Spleen (tissue), 13 donors: ENCODE measurements around the gene SPHK2. TPM values are rescaled to one million over a fixed set of nuclear protein-coding genes. Genes with fewer than 3 reads are reported as not detected.

Experiments
- DNase-seq: peaks from one replicate; pipeline ENCODE4 v3.0.0-alpha.2; 2020
- H3K27ac ChIP-seq, 8 donors: fragments of 200-600 bp; sonication (generic) in 7 of 8; 1 replicate in 4 of 8; 2 replicates in 4 of 8; pipeline versions ENCODE4 v1.5.0 to v1.8.0; 2016 to 2021; ENCODE audit warnings: inconsistent platforms in 4 of 8, mild to moderate bottlenecking in 4 of 8, moderate library complexity in 1 of 8
- H3K27me3 ChIP-seq, 7 donors: fragments of 200-600 bp; sonication (generic) in 6 of 7; replicated peaks in 1 of 7; 1 replicate in 4 of 7; 2 replicates in 3 of 7; pipeline versions ENCODE4 v1.5.0 to v1.8.0; 2016 to 2021; ENCODE audit warnings: inconsistent platforms in 3 of 7, mild to moderate bottlenecking in 1 of 7
- H3K36me3 ChIP-seq, 6 donors: fragments of 200-600 bp; sonication (generic) in 5 of 6; 1 replicate in 4 of 6; 2 replicates in 2 of 6; pipeline versions ENCODE4 v1.5.0 to v1.8.0; 2016 to 2021; ENCODE audit warnings: inconsistent platforms in 2 of 6
- H3K4me1 ChIP-seq, 6 donors: fragments of 200-600 bp; sonication (generic) in 5 of 6; 1 replicate in 3 of 6; 2 replicates in 3 of 6; pipeline versions ENCODE4 v1.5.0 to v1.8.0; 2016 to 2021; ENCODE audit warnings: inconsistent platforms in 3 of 6
- H3K4me3 ChIP-seq, 8 donors: fragments of 200-600 bp; sonication (generic) in 7 of 8; 1 replicate in 4 of 8; 2 replicates in 4 of 8; pipeline versions ENCODE4 v1.5.0 to v1.8.0; 2016 to 2021; ENCODE audit warnings: inconsistent platforms in 4 of 8, mild to moderate bottlenecking in 4 of 8, moderate library complexity in 2 of 8
- H3K9me3 ChIP-seq, 8 donors: fragments of 200-600 bp; sonication (generic) in 7 of 8; 1 replicate in 4 of 8; 2 replicates in 4 of 8; pipeline versions ENCODE4 v1.5.0 to v1.8.0; 2016 to 2021; ENCODE audit warnings: inconsistent platforms in 4 of 8
- POLR2A ChIP-seq, 3 donors: fragments of 450-650 bp; IDR thresholded peaks; one replicate each; pipeline ENCODE4 v1.5.1; 2017; ENCODE audit warnings: antibody characterized with exemption in 3 of 3, mild to moderate bottlenecking in 1 of 3
- POLR2AphosphoS5 ChIP-seq, 3 donors: sonication (generic); formaldehyde crosslinking; IDR thresholded peaks; one replicate each; pipeline ENCODE4 v1.5.1; 2017; ENCODE audit warnings: antibody characterized with exemption in 3 of 3
- WGBS, 5 donors: extraction: QIAGEN DNeasy Blood & Tissue Kit in 3 of 5; methylation state at CpG; one replicate each; pipeline versions ENCODE4 v1.1.5 to v1.1.7; 2013 to 2018; 5-methylcytosine and 5-hydroxymethylcytosine counted together
- intact Hi-C: fragments of 100-400 bp; cut with DNase I; formaldehyde crosslinking; loops from one replicate; pipeline ENCODE4 v1.15.0; 2023; ENCODE audit warnings: low total_unique reads
- long read RNA-seq, 2 donors: transcript quantifications; one replicate each; lab custom pipeline, GENCODE V29; 2026
- polyA plus RNA-seq, 3 donors: library from polyadenylated mRNA; stranded (reverse); fragments of 200-250 nt; gene quantifications; one replicate each; pipeline ENCODE4 v1.2.1, GENCODE V29; 2013
- total RNA-seq, 7 donors: library from RNA; depleted of rRNA in 3 of 7; stranded (reverse); fragments of >200 nt in 3 of 7; fragmentation: NEBNext Ultra II Directional in 4 of 7; extraction: Animal tissue kit (Norgen Biotek cat#: 25700) in 4 of 7; gene quantifications; one replicate each; pipeline versions ENCODE4 v1.1.0 to v1.2.1, GENCODE V29; 2016 to 2021
- TF ChIP-seq, protein P1 (sequence below), 11 experiments: fragments of 200-600 bp in 7 of 11; fragments of 450-650 bp in 4 of 11; sonication (generic) in 4 of 11; IDR thresholded peaks in 8 of 11; conservative IDR thresholded peaks in 3 of 11; 1 replicate in 7 of 11; 2 replicates in 4 of 11; pipeline versions ENCODE4 v1.4.0 to v1.8.0; 2016 to 2021; ENCODE audit warnings: antibody characterized with exemption in 11 of 11, inconsistent platforms in 4 of 11, mild to moderate bottlenecking in 1 of 11
- donor health status: healthy with polysubstance abuse.
- donor health status: DM: no; HTN: no; CAD: no; lungs with moderate emphysema.
- donor health status: DM: no; HTN: no; CAD: no.
- donor health status: Bipolar disorder and iron deficiency.
- donor health status: healthy.
- donor health status: DM: no; HTN: no; CAD: no.
- donor health status: DM: yes; HTN: yes; CAD: no.

The SPHK2 gene, protein sequence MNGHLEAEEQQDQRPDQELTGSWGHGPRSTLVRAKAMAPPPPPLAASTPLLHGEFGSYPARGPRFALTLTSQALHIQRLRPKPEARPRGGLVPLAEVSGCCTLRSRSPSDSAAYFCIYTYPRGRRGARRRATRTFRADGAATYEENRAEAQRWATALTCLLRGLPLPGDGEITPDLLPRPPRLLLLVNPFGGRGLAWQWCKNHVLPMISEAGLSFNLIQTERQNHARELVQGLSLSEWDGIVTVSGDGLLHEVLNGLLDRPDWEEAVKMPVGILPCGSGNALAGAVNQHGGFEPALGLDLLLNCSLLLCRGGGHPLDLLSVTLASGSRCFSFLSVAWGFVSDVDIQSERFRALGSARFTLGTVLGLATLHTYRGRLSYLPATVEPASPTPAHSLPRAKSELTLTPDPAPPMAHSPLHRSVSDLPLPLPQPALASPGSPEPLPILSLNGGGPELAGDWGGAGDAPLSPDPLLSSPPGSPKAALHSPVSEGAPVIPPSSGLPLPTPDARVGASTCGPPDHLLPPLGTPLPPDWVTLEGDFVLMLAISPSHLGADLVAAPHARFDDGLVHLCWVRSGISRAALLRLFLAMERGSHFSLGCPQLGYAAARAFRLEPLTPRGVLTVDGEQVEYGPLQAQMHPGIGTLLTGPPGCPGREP
- 10 to 100 TPM; 12.4 to 26.5 (median 23.5) TPM for total RNA-seq
- polyA plus RNA-seq, result 10 to 100 TPM in 1 of 3 donors, 1 to 10 TPM in 2; 7.9 to 20.8 (median 9.7) TPM
- long read RNA-seq, donor 1, partial matches to known transcripts, result 0 of 6 reads
- long read RNA-seq, donor 1, other reads (novel, unspliced or antisense), result 0 of 6 reads
- long read RNA-seq, donor 2, result 0 reads

DNA sequence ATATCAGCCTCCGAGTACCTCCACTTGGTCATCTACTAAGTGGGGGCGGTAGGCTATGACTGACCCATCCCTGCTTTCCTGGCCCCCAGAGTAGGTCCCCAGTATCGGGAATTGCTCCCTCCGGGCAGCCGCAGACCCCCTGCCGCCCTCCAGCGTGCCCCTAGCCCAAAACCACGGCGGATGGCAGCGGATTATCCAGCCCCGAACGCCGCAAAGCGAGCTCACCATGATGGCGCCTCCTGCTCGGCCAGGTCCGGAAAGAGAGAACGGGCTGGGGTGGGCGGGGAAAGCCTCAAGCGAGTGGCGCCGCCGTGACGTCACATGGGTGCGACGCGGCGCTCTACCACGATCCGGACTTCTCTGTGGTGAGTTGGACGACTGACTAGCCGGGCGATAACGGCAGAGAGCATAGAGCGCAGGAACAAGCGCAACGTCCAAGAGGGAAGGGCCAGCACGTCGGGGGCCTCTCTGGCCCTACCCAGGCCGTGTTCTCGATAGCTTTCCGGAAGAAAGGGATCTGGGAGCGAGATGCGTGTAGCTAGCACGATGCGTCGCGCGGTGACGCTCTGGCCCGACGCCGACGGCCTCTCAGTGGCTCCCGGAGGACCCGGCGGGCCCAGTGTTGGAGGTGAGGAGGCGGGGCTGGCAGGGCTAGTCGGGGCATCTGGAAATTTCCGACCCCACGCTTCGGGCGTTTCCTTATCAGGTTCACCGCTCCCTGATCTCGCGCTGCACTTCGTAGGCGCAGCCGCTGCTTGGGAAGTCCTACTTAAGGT, at the start of gene SPHK2, which contains the start of gene RPL18:
Gene SPHK2, plus strand, starts transcription at position 591 of the 776 bp plus-strand sequence. CDS start 1,009 bp downstream, outside the sequence.
Gene RPL18, minus strand, starts transcription at position 263 of the 776 bp plus-strand sequence. Its CDS starts 35 bp downstream, at position 228.
- peak; percentile 100 for DNase-seq
- Histone ChIP-seq H3K4me1 (peaks cover 40 to 89% (median 70%) of the 10 kb centered on the region in 6 donors), H3K27me3 (no peaks in the 10 kb centered on the region), H3K4me3 (peak within 1 kb of the TSS; percentile 57 to 93 (median 78)), H3K27ac (peak within 1 kb of the TSS; percentile 59 to 96 (median 91)), H3K9me3 (no peaks in the 10 kb centered on the region), H3K36me3 (peaks cover 8 to 66% (median 34%) of the 10 kb centered on the region in 6 donors)
- intact Hi-C loops, result no loop called here
- TF ChIP-seq, protein P1, sequence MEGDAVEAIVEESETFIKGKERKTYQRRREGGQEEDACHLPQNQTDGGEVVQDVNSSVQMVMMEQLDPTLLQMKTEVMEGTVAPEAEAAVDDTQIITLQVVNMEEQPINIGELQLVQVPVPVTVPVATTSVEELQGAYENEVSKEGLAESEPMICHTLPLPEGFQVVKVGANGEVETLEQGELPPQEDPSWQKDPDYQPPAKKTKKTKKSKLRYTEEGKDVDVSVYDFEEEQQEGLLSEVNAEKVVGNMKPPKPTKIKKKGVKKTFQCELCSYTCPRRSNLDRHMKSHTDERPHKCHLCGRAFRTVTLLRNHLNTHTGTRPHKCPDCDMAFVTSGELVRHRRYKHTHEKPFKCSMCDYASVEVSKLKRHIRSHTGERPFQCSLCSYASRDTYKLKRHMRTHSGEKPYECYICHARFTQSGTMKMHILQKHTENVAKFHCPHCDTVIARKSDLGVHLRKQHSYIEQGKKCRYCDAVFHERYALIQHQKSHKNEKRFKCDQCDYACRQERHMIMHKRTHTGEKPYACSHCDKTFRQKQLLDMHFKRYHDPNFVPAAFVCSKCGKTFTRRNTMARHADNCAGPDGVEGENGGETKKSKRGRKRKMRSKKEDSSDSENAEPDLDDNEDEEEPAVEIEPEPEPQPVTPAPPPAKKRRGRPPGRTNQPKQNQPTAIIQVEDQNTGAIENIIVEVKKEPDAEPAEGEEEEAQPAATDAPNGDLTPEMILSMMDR (IDR thresholded peaks at IDR 0.05 in 8 of 11, conservative IDR thresholded peaks at IDR 0.05 in 3 of 11), result peak in 5 of 11 experiments; percentile 4 to 43 (median 27)
- TF ChIP-seq POLR2AphosphoS5 (IDR thresholded peaks at IDR 0.05), result peak; percentile 98 to 99 (median 99)
- peak; percentile 38 to 85 (median 83) for TF ChIP-seq POLR2A (IDR thresholded peaks at IDR 0.05)
- 0% methylated on average over 23 to 69 of the region's 69 CpGs for WGBS, 5 donors

DNA sequence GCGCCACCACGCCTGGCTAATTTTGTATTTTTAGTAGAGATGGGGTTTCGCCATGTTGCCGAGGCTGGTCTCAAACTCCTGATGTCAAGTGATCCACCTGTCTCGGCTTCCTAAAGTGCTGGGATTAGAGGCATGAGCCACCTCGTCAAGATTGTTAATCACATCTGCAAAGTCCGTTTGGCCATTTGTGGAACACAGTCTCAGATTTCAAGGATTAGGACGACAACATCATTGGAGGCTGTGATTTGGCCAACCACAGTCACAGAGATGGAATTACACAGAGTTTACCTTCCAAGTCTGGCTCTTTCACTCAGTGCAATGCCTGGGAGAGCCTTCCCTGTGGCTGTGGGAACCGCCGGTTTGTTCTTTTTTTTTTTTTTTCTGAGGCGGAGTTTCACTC, 49.5 kb upstream of the SPHK2 start:
- Histone ChIP-seq H3K4me3 (no peak overlapping the region), H3K9me3 (no peaks in the 10 kb centered on the region), H3K4me1 (peaks cover 0 to 5% (median 0%) of the 10 kb centered on the region in 6 donors), H3K36me3 (no peaks in the 10 kb centered on the region), H3K27ac (no peak overlapping the region), H3K27me3 (peaks cover 0 to 38% (median 6%) of the 10 kb centered on the region in 7 donors)
- no peak for DNase-seq
- 62 to 81% (median 67%) methylated on average over 9 to 11 of the region's 11 CpGs for WGBS, 5 donors
- TF ChIP-seq POLR2AphosphoS5 (IDR thresholded peaks at IDR 0.05), result no peak
- no peak for TF ChIP-seq POLR2A (IDR thresholded peaks at IDR 0.05)
- TF ChIP-seq, protein P1 (IDR thresholded peaks at IDR 0.05 in 8 of 11, conservative IDR thresholded peaks at IDR 0.05 in 3 of 11), result no peak
- intact Hi-C loops, result no loop called here

DNA sequence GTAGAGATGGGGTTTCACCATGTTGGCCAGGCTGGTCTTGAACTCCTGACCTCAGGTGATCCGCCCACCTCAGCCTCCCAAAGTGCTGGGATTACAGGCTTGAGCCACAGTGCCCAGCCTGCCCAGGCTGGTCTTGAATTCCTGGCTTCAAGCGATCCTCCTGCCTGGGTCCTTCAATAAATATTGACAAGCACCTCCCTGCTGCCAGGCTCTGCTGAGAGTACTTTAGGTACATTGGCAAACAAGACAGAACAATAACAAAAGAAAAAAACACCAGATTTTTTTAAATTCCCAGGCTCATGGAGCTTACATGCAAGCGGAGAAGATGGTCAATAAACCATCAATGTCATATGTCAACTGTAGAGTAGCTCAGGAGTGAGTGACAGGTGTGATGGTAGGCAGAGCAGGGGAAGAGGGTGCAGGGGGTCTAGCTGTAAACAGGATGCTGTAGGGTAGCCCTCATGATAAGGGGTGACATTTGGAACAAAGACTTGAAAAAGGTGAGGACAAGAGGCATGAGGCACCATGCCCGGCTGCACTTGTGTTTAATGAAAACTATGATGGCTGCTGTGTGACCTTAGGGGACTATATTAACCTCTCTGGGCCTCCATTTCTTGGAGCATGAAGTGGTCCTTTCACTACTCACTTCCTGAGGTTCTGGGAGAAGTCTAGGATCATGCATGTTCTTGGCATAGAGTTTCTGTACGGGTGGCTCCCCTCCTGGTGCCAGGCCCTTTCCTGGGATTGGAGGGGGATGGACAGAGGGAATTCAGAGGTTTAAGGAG, 47.7 kb upstream of the SPHK2 start:
- no peak for DNase-seq
- 69 to 85% (median 77%) methylated on average over 5 of the region's 5 CpGs for WGBS, 5 donors
- Histone ChIP-seq H3K4me3 (no peak overlapping the region), H3K36me3 (no peaks in the 10 kb centered on the region), H3K27ac (no peak overlapping the region), H3K9me3 (no peaks in the 10 kb centered on the region), H3K27me3 (peaks cover 0 to 35% (median 6%) of the 10 kb centered on the region in 7 donors), H3K4me1 (peaks cover 0 to 6% (median 0%) of the 10 kb centered on the region in 6 donors)
- TF ChIP-seq POLR2A (IDR thresholded peaks at IDR 0.05), result no peak
- TF ChIP-seq, protein P1 (IDR thresholded peaks at IDR 0.05 in 8 of 11, conservative IDR thresholded peaks at IDR 0.05 in 3 of 11), result no peak
- TF ChIP-seq POLR2AphosphoS5 (IDR thresholded peaks at IDR 0.05), result no peak
- intact Hi-C loops, result no loop called here
